GM23248 (cell line): ENCODE results near the gene ERCC6L2.

ENCODE experiments used
- EZH2 ChIP-seq: fragments of 200-600 bp; sonication (generic); IDR thresholded peaks from 2 replicates; pipeline ENCODE4 v1.6.1; 2018; ENCODE audit warnings: antibody characterized with exemption, mild to moderate bottlenecking; ENCODE audit not compliant: insufficient read depth, poor library complexity, severe bottlenecking
- EZH2phosphoT487 ChIP-seq: fragments of 200-600 bp; sonication (generic); IDR thresholded peaks from 2 replicates; pipeline ENCODE4 v1.6.1; 2018; ENCODE audit warnings: antibody characterized with exemption, moderate library complexity, mild to moderate bottlenecking, low read depth; ENCODE audit not compliant: insufficient read depth

DNA sequence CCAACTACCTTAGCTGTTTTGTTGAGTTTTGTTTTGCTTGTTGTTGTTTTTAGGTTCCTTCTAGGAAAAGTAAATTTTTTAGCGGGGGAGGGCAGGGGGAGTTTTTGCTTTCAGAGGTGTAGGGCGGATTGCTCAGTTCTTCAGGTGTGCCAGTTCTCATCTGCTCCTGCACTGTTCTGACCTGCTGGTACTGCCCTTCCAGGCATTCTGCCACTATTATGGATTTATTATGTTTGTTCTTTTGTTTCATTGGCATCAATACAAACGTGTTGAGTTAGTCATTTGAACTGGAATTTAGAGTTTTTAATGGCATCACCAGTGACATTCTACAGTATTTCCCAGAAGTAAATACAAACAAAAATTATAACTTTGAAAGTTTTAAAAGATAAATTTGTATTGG, 26.0 kb downstream of the ERCC6L2 start:
- TF ChIP-seq EZH2phosphoT487 (no peak), EZH2 (no peak)
